ENCODE measurements around the gene PDE12. TPM values are rescaled to one million over a fixed set of nuclear protein-coding genes. Genes with fewer than 3 reads are reported as not detected.
"Not testable (repeated sequence)": the region's sequence is repeated elsewhere in the genome, so short reads cannot be mapped to it uniquely, and the experiment has no call there.

PDE12 gene
- total RNA-seq, 4 donors from 2014 or later: 10.5 to 20.1 (median 16.9) TPM

- Histone ChIP-seq H3K4me1 (no peaks in the 10 kb centered on the region), H3K9me3 (peaks cover 0 to 15% (median 0%) of the 10 kb centered on the region in 4 donors), H3K36me3 (peaks cover 0 to 56% (median 0%) of the 10 kb centered on the region in 3 donors), H3K27ac (no peak overlapping the region), H3K27me3 (no peaks in the 10 kb centered on the region), H3K4me3 (no peak overlapping the region)
- DNase-seq (ENCODE audit: low spot score in 2 of 2): no peak
- TF ChIP-seq EP300 (IDR thresholded peaks at IDR 0.05) (no peak), CTCF (IDR thresholded peaks at IDR 0.05) (no peak), POLR2A (IDR thresholded peaks at IDR 0.05) (no peak)
- 83 to 85% methylated on average over 2 of the region's 2 CpGs for WGBS, 2 donors
Observed at GRCh38 chr3:57604971-57605370, 48.9 kb downstream of the PDE12 start.

- no peak overlapping the region for H3K27ac ChIP-seq
- no peak overlapping the region for H3K4me3 ChIP-seq
- peaks cover 0 to 56% (median 0%) of the 10 kb centered on the region in 3 donors for H3K36me3 ChIP-seq
- H3K4me1 ChIP-seq: no peaks in the 10 kb centered on the region
- TF ChIP-seq EP300 (IDR thresholded peaks at IDR 0.05) (no peak), POLR2A (IDR thresholded peaks at IDR 0.05) (no peak), CTCF (IDR thresholded peaks at IDR 0.05) (no peak)
- DNase-seq (ENCODE audit: low spot score in 2 of 2): no peak
- no peaks in the 10 kb centered on the region for H3K27me3 ChIP-seq
- peaks cover 0 to 16% (median 0%) of the 10 kb centered on the region in 4 donors for H3K9me3 ChIP-seq
Observed at GRCh38 chr3:57605683-57606082, 49.6 kb downstream of the PDE12 start.

- not testable (repeated sequence) for H3K4me3 ChIP-seq; DNase-seq (ENCODE audit: low spot score in 2 of 2); H3K27ac ChIP-seq; H3K27me3 ChIP-seq; H3K4me1 ChIP-seq
- H3K9me3 ChIP-seq: peaks cover 0 to 12% (median 0%) of the 10 kb centered on the region in 4 donors
- peaks cover 0 to 27% (median 0%) of the 10 kb centered on the region in 3 donors for H3K36me3 ChIP-seq
- 97 to 98% methylated on average over 5 of the region's 5 CpGs for WGBS, 2 donors
Observed at GRCh38 chr3:57611870-57612269, 55.8 kb downstream of the PDE12 start.

GRCh38 chr3:57616233-57616632 lies 60.2 kb downstream of the PDE12 start:
- H3K4me3 ChIP-seq: no peak overlapping the region
- H3K9me3 ChIP-seq: no peaks in the 10 kb centered on the region
- TF ChIP-seq POLR2A (IDR thresholded peaks at IDR 0.05) (no peak), CTCF (IDR thresholded peaks at IDR 0.05) (no peak), EP300 (IDR thresholded peaks at IDR 0.05) (no peak)
- no peak for DNase-seq (ENCODE audit: low spot score in 2 of 2)
- 68 to 87% methylated on average over 3 of the region's 3 CpGs for WGBS, 2 donors
- H3K36me3 ChIP-seq: peaks cover 0 to 39% (median 0%) of the 10 kb centered on the region in 3 donors
- H3K27ac ChIP-seq: no peak overlapping the region
- no peaks in the 10 kb centered on the region for H3K4me1 ChIP-seq
- no peaks in the 10 kb centered on the region for H3K27me3 ChIP-seq

Small RNA genes within 50 kb of the gene (small RNA-seq; reads per million reads assigned to genes)
- gene RNU6-108P (not detected), gene RNU6-1181P (not detected), gene RNU6-483P (not detected)

Other genes with a start within 250 kb of the PDE12 start
- gene DNAH12, start 11.9 kb upstream of the PDE12 start, total RNA-seq: 1 to 10 TPM in 1 of 4 donors, under 1 TPM in 3; under 0.01 to 1.1 (median 0.15) TPM
- 10 to 100 TPM; 53.7 to 96.9 (median 83.9) TPM for gene ARF4, start 41.1 kb downstream of the PDE12 start, total RNA-seq
- gene DENND6A, start 136.8 kb downstream of the PDE12 start, total RNA-seq: 10 to 100 TPM; 48.0 to 88.1 (median 51.9) TPM
- gene SLMAP, start 200.0 kb downstream of the PDE12 start, total RNA-seq: 100 to 1,000 TPM in 1 of 4 donors, 10 to 100 TPM in 3; 66.6 to 101 (median 87.4) TPM